ENCODE data around the gene FAM76A.
"Not testable (repeated sequence)": the region's sequence is repeated elsewhere in the genome, so short reads cannot be mapped to it uniquely, and the experiment has no call there.

FAM76A gene

GRCh38 chr1:27725374-27726172 lies at the start of gene FAM76A:
TSS of gene FAM76A (plus strand) at chr1:27725961. CDS start at chr1:27726081, 120 bp downstream.
- DNase-seq (ENCODE audit: low read depth) = peak; percentile 98

GRCh38 chr1:27676410-27676809 lies 49.4 kb upstream of the FAM76A start:
- DNase-seq (ENCODE audit: low read depth) = no peak

- no peak for DNase-seq (ENCODE audit: low read depth)
These were observed 47.0 kb upstream of the FAM76A start for GRCh38 chr1:27678747-27679146.

DNA sequence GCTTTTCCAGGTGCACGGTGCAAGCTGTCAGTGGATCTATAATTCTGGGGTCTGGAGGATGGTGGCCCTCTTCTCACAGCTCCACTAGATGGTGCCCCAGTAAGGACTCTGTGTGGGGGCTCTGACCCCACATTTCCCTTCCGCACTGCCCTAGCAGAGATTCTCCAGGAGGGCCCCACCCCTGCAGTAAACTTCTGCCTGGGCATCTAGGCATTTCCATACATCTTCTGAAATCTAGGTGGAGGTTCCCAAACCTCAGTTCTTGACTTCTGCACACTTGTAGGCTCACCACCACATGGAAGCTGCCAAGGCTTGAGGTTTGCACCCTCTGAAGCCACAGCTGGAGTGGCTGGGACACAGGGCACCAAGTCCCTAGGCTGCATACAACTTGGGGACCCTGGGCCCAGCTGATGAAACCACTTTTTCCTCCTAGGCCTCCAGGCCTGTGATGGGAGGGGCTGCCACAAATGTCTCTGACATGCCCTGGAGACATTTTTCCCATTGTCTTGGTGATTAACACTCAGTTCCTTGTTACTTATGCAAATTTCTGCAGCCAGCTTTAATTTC lies 45.5 kb upstream of the FAM76A start:
- DNase-seq (ENCODE audit: low read depth) = not testable (repeated sequence)

DNA sequence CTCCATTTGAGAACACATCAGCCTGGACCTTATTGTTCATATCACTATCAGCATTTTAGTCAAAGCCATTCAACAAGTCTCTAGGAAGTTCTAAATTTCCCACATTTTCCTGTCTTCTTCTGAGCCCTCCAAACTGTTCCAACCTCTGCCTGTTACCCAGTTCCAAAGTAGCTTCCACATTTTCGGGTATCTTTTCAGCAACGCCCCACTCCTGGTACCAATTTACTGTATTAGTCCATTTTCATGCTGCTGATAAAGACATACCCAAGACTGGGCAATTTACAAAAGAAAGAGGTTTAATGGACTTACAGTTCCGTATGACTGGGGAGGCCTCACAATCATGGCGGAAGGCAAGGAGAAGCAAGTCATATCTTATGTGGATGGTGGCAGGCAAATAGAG lies 44.2 kb upstream of the FAM76A start:
- not testable (repeated sequence) for DNase-seq (ENCODE audit: low read depth)

GRCh38 chr1:27682351-27682944 lies 43.3 kb upstream of the FAM76A start:
- DNase-seq (ENCODE audit: low read depth) = no peak

- DNase-seq (ENCODE audit: low read depth) = no peak
These were observed 41.6 kb upstream of the FAM76A start for GRCh38 chr1:27684176-27684575.

GRCh38 chr1:27686223-27686990 lies 39.4 kb upstream of the FAM76A start:
- DNase-seq (ENCODE audit: low read depth) = no peak

- DNase-seq (ENCODE audit: low read depth) = no peak
These were observed 37.9 kb upstream of the FAM76A start for GRCh38 chr1:27687906-27688305.

DNA sequence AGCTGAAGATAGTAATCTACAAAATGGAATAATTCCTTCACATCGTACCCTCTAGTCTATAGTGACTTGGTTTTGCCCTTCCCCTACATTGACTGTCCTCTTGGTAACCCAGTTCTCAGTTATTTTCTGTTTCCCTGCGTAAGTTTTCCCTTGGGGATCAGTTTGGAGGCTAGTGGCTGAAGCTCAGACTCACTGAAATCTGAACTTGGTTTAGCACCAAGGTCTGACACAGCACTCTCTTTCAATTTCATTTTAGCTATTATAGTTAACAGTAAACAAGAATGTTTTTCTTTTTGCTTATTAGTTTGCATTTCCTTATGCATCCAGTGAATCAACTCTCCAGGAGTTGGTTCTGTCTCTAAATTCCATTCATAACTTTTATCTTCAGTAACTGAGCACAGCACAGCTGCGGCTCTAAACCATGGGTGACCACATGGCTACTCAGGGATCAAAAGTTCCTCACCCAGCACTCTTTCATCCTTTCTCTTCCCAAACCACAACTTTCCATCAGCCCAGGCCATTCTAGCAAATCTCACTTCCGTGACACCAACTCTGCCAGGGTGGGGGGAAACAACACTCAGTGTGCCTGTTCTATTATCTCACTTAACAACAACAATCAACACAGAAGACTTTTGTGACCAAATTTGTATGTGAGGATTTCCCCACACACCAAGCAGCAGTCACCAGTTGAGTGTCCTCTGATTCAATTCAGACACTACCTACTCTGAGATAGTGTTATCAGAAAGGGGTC lies 36.2 kb upstream of the FAM76A start:
- peak; percentile 54 for DNase-seq (ENCODE audit: low read depth)

DNA sequence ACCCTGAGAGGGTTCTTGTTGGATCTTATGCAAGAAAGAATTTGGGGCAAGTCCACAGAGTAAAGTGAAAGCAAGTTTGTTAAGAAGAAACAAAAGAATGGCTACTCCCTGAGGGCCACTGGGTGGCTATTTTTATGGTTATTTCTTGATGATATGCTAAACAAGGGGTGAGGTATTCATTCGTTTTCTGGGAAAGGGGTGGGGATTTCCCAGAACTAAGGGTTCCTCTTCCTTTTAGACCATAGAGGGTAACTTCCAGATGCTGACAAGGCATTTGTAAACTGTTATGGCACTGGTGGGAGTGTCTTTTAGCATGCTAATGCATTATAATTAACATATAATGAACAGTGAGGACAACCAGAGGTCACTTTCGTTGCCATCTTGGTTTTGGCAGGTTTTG lies 35.6 kb upstream of the FAM76A start:
- no peak for DNase-seq (ENCODE audit: low read depth)

DNA sequence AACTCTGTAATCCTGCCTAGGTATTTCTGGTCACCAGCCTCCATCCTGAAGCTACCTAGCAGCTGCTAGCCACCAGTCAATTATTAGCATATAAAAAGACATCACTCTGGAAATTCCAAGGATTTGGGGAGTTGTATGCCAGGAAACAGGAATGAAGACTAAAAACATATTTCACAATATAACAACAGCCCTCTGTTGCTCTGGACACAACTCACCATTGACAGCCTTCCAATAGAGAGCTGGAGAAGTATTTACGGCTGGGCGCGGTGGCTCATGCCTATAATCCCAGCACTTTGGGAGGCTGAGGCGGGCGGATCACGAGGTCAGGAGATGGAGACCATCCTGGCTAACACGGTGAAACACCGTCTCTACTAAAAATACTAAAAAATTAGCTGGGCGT lies 28.9 kb upstream of the FAM76A start:
- DNase-seq (ENCODE audit: low read depth) = not testable (repeated sequence)

DNA sequence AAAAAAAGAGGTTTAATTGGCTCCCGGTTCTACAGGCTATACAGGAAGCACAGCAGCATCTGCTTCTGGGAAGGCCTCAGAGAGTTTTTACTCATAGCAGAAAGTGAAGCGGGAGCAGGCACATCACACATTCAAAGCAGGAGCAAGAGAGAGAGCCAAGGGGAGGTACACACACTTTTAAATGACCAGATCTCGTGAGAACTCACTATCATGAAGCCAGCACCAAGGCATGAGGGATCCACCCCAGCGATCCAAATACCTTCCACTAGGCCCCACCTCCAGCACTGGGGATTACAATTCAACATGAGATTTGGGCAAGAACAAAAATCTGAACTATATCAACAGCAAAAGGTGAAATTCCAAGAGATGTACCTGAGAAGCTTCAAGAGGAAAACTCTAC lies 20.8 kb upstream of the FAM76A start:
- no peak for DNase-seq (ENCODE audit: low read depth)

DNA sequence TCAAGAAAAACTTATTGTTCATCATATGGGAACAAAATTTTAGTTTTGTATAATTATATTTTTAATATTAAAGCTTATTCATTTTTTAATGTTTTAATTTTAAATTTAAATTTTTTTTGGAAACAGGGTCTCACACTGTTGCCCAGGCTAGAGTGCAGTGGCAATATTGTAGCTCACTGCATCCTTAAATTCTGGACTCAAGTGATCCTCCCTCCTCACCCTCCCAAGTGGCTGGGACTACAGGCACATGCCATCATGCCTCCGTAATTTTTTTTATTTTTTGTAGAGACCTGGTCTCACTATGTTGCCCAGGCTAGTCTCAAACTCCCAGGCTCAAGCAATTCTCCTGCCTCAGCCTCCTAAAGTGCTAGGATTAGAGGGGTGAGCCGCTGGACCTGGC lies 20.2 kb upstream of the FAM76A start:
- DNase-seq (ENCODE audit: low read depth) = no peak

DNA sequence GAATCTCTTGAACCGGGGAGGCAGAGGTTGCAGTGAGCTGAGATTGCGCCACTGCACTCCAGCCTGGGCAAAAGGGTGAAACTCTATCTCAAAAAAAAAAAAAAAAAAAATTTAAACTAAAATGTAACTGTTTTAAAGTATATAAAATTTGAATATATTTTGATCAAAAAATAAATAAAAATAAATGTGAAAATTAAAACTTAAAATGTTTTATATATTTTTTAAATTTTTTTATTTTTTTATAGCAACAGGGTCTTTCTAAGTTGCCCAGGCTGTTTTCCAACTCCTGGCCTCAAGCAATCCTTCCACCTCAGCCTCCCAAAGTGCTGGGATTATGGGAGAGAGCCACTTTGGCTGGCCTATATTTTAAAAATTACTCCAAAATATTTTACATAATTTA lies 15.2 kb upstream of the FAM76A start:
- DNase-seq (ENCODE audit: low read depth) = no peak

- no peak for DNase-seq (ENCODE audit: low read depth)
These were observed 12.5 kb upstream of the FAM76A start for GRCh38 chr1:27713139-27713725.

DNA sequence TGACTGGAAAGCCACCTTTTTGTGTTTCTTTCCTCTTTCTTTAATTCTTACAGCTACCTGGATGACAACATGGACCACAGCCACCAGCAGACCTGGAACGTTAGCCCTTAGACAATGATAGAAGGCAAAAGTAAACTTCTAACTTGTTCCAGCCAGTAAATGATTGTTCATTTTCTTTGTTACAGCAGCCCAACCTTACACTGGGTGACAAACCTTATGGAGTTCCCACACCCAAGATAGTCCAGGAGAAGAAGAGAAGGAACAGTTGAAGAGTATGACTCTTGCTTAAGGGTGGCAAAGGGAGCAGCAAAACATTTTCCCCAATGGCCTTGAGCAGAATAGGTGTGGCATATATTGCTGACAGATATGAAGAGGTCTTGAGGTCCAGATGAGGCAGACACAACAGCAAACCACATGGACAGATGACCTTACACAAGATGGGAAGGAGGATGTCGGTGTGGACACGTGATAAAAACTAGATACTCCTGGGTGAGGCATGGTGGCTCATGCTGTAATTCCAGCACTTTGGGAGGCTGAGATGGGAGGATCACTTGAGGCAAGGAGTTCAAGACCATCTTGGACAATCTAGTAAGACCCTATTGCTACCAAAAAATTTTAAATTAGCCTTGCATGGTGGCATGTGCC lies 11.8 kb upstream of the FAM76A start:
- no peak for DNase-seq (ENCODE audit: low read depth)

GRCh38 chr1:27716262-27716895 lies 9.4 kb upstream of the FAM76A start:
- DNase-seq (ENCODE audit: low read depth) = no peak

- no peak for DNase-seq (ENCODE audit: low read depth)
These were observed 6.2 kb upstream of the FAM76A start for GRCh38 chr1:27719286-27720251.
